Stimulated activated CD8-positive, alpha-beta memory T cell treated with anti-CD3 and anti-CD28 coated beads, Interleukin-12 subunit alpha, Interleukin-12 subunit beta, amount 100 ng/mL, for 1 hour (primary cell): ENCODE results near the gene PLOD1.
"Not testable (repeated sequence)": the region's sequence is repeated elsewhere in the genome, so short reads cannot be mapped to it uniquely, and the experiment has no call there.

ENCODE experiments used
- DNase-seq: peaks from one replicate; pipeline ENCODE4 v3.0.0-alpha.2; 2020; ENCODE audit warnings: low read depth

Gene PLOD1

GRCh38 chr1:11938722-11939526, 4.4 kb downstream of the PLOD1 start:
- DNase-seq: no peak

GRCh38 chr1:11939794-11940193, 5.3 kb downstream of the PLOD1 start:
- not testable (repeated sequence) for DNase-seq

- no peak for DNase-seq
These were observed 5.9 kb downstream of the PLOD1 start for GRCh38 chr1:11940260-11940921.

- no peak for DNase-seq
These were observed 7.8 kb downstream of the PLOD1 start for GRCh38 chr1:11942280-11942679.

- no peak for DNase-seq
These were observed 9.1 kb downstream of the PLOD1 start for GRCh38 chr1:11943619-11944018.

- DNase-seq: no peak
These were observed 9.9 kb downstream of the PLOD1 start for GRCh38 chr1:11944358-11944931.

GRCh38 chr1:11946647-11947046, 12.1 kb downstream of the PLOD1 start:
- no peak for DNase-seq

- DNase-seq: no peak
These were observed 14.4 kb downstream of the PLOD1 start for GRCh38 chr1:11948822-11949458.

GRCh38 chr1:11951901-11952300, 17.4 kb downstream of the PLOD1 start:
- DNase-seq: no peak

GRCh38 chr1:11952455-11953109, 18.1 kb downstream of the PLOD1 start:
- DNase-seq: no peak

- DNase-seq: no peak
These were observed 20.7 kb downstream of the PLOD1 start for GRCh38 chr1:11955221-11955620.

GRCh38 chr1:11957398-11957797, 22.9 kb downstream of the PLOD1 start:
- no peak for DNase-seq

GRCh38 chr1:11957897-11958296, 23.4 kb downstream of the PLOD1 start:
- DNase-seq: no peak

GRCh38 chr1:11960276-11960675, 25.8 kb downstream of the PLOD1 start:
- DNase-seq: no peak

- no peak for DNase-seq
These were observed 26.2 kb downstream of the PLOD1 start for GRCh38 chr1:11960715-11961114.

- no peak for DNase-seq
These were observed 26.7 kb downstream of the PLOD1 start for GRCh38 chr1:11961230-11961629.

- no peak for DNase-seq
These were observed 29.1 kb downstream of the PLOD1 start for GRCh38 chr1:11963622-11964021.

GRCh38 chr1:11964656-11965055, 30.1 kb downstream of the PLOD1 start:
- DNase-seq: no peak

- DNase-seq: no peak
These were observed 32.6 kb downstream of the PLOD1 start for GRCh38 chr1:11967028-11967547.

- DNase-seq: no peak
These were observed 36.1 kb downstream of the PLOD1 start for GRCh38 chr1:11970441-11971185.

- DNase-seq: no peak
These were observed 43.1 kb downstream of the PLOD1 start for GRCh38 chr1:11977625-11978024.
